ENCODE measurements around the gene KRTAP9-2.
"Not testable (repeated sequence)": the region's sequence is repeated elsewhere in the genome, so short reads cannot be mapped to it uniquely, and the experiment has no call there.

The KRTAP9-2 gene, protein sequence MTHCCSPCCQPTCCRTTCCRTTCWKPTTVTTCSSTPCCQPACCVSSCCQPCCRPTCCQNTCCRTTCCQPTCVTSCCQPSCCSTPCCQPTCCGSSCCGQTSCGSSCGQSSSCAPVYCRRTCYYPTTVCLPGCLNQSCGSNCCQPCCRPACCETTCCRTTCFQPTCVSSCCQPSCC

GRCh38 chr17:41226598-41227095 is at the start of gene KRTAP9-2:
KRTAP9-2 (plus strand) TSS chr17:41226648; CDS start chr17:41226655, 7 bp downstream.
- not testable (repeated sequence) for DNase-seq

DNA sequence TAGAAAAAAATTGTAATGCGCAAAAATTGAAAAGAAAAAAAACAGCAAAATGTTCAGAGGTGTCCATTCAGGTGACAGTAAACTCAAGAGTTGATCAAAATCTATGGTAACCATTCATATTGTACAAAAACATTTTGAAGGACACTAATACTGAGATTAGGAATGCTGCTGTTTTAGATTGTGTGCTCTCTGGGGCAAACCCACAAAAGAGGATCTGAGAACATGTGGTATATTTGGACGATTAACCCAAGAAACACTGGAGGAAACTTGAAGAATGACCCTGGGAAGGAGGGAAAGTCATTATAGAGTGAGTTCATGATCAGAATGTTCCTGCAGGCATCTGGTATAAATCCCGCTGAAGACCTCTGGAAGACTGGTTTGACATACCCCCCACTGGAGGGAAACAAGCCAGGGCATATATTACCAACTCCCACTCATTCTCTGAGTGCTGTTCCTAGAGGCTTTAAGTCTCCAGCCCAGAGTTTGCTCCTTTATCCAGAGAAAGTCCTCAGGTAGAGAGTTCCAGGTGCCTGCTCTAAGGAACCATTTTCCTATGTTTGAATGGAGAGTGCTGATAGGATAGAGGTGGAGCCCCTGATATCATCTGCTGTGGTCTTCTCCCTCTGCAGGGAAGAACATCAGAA is 49.6 kb upstream of the KRTAP9-2 start:
- no peak for DNase-seq

- DNase-seq: no peak
Observed at GRCh38 chr17:41177727-41178271, 48.6 kb upstream of the KRTAP9-2 start, which contains the start of gene KRTAP4-2. KRTAP4-2 (minus strand) TSS chr17:41178221; CDS start chr17:41178164, 57 bp downstream.

- DNase-seq: no peak
Observed at GRCh38 chr17:41178341-41178740, 48.1 kb upstream of the KRTAP9-2 start.

DNA sequence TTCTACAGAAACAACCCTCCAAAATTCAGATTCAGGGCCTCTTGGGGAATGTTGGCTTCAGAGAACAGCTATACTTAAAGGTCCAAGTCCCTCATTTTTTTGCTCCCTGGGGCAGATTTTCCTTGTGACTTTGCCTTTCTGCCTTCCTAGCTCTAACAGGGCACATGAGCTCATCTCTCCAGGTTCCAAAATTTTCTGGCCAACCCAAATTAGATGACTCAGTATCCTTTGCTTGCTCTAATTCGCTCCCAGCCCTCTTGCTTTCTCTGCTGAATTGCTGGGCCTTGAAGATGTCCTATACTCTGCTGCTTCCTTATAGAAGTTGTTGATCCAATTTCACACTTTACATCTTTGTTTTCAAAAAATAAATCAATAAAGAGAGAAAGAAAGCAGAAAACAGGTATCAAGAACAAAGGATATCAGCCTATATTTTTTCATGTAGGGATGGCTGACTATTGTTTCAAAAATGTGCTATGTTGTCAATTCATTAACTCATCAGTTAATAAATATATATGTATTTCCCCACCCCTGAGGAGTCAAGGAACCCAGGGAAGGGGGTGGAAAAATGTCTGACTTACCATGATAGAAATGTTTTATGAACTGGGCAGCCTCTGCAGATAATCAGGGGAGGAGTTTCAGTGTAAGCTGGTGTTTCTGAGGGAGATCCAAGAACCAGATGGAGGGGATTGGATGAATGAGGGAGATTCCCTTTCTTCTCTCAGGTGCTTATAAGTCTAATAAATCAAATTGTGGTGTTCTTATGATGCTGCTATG is 47.4 kb upstream of the KRTAP9-2 start:
- DNase-seq: no peak

GRCh38 chr17:41184480-41184961 is 41.9 kb upstream of the KRTAP9-2 start, which contains the start of gene KRTAP4-1:
KRTAP4-1 (minus strand) TSS chr17:41184911; CDS start chr17:41184854, 57 bp downstream.
- DNase-seq: no peak

DNA sequence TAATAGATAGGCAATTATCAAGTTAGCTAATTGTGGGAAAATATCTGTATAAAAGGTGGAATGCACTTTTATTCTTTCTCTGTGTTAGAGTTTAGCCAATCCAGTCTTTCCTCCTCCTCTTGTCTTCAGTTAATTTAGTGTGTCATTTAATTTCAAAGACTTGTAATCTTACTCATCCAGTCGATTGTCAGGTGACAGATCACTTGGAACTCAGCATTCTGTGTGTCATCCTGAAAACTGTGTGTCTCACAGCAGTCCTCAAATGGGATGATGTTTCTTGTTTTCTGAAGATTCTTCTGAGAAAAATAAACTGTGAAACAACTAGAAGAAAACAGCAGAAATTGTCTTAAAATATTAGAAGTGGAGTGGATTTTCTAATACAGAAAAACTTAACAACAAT is 41.4 kb upstream of the KRTAP9-2 start:
- no peak for DNase-seq

- DNase-seq: no peak
Observed at GRCh38 chr17:41186872-41187271, 39.6 kb upstream of the KRTAP9-2 start.

DNA sequence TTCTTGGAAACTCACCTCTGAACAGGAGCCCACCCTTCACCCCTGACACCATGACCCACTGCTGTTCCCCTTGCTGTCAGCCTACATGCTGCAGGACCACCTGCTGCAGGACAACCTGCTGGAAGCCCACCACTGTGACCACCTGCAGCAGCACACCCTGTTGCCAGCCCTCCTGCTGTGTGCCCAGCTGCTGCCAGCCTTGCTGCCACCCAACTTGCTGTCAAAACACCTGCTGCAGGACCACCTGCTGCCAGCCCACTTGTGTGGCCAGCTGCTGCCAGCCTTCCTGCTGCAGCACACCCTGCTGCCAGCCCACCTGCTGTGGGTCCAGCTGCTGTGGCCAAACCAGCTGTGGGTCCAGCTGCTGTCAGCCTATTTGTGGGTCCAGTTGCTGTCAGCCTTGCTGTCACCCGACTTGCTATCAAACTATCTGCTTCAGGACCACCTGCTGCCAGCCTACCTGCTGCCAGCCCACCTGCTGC is 36.6 kb upstream of the KRTAP9-2 start, which contains the start of gene KRTAP9-1:
Gene KRTAP9-1 (plus strand): TSS at position 51 of the 482 bp plus-strand sequence. CDS start 0 bp downstream, at position 51.
- DNase-seq: not testable (repeated sequence)

DNA sequence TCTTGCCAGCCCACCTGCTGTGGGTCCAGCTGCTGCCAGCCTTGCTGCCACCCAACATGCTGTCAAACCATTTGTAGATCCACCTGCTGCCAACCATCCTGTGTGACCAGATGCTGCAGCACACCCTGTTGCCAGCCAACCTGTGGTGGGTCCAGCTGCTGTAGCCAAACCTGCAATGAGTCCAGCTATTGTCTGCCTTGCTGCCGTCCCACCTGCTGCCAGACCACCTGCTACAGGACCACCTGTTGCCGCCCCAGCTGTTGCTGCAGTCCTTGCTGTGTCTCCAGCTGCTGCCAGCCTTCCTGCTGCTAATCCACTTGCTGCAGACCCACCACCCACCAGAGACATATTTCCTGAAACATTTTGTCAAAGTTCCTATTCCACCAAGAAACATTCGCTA is 36.1 kb upstream of the KRTAP9-2 start:
- DNase-seq: no peak

- no peak for DNase-seq
Observed at GRCh38 chr17:41196068-41196467, 30.4 kb upstream of the KRTAP9-2 start.

DNA sequence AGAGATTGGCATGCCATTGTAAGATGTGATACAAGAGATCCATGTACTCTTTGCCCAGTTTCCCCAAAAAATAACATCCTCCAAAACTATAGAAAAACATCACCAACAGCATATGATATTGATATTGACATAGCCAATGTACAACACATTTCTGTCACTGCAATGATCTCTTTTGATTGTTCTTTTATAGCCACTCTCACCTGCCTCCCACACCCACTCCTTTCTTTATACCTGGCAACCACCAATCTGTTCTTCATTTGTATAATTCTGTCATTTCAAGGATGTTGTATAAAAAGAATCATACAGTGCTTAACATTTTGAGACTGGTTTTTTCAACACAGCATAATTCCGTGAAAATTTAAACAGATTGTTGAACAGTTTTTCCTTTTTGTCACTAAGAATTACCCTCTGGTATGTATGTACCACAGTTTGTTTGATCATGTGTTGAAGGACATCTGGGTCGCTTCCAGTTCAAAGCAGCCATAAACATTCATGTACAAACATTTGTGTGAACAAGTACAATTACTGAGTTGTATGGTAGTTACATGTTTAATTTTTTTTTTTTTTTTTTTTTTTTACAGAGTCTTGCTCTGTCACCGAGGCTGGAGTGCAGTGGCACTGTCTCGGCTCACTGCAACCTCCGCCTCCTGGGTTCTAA is 26.9 kb upstream of the KRTAP9-2 start:
- DNase-seq: no peak

- no peak for DNase-seq
Observed at GRCh38 chr17:41211845-41212466, 14.5 kb upstream of the KRTAP9-2 start.

DNA sequence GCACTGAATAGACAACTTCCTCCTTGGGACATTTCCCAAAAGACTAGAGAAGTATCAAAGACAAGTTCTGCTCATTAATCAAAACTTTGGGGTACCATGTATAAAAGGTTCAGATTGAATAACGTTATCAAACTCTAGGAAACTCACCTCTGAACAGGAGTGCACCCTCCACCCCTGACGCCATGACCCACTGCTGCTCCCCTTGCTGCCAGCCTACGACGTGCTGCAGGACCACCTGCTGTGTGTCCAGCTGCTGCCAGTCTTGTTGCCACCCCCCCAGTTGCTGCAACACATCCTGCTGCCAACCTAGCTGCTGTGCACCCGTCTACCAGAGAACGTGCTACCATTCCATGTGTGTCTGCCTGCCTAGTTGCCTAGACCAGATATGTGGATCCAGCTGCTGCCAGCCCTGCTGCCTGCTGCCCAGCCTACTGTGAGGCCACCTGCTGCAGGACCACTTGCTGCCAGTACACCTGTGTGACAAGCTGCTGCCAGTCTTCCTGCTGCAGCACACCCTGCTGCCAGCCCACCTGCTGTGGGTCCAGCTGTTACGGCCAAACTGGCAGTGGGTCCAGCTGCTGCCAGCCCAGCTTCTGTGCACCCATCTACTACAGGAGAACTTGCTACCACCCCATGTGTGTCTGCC is 13.8 kb upstream of the KRTAP9-2 start:
- DNase-seq: no peak

GRCh38 chr17:41215681-41216080 is 10.8 kb upstream of the KRTAP9-2 start:
- no peak for DNase-seq

GRCh38 chr17:41223821-41224220 is 2.6 kb upstream of the KRTAP9-2 start:
- no peak for DNase-seq

DNA sequence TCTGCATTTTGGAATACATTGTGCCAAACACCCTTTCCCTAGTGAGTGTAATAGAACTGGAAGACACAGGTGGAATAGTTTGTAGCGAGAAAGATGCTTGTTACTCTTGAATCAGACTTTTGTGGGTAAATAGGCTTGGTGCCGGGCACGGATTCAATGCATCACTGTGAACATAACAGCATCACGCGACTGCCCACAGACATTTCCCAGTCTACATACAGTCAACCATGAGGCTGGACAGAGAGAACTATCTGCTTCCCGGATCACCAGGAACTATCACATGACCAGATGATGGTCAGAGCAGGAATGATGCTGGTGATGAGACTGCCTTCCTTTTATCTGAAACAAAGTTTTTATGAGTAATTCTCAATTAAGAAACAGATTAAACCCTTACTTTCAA is 397 bp upstream of the KRTAP9-2 start:
- DNase-seq: no peak

DNA sequence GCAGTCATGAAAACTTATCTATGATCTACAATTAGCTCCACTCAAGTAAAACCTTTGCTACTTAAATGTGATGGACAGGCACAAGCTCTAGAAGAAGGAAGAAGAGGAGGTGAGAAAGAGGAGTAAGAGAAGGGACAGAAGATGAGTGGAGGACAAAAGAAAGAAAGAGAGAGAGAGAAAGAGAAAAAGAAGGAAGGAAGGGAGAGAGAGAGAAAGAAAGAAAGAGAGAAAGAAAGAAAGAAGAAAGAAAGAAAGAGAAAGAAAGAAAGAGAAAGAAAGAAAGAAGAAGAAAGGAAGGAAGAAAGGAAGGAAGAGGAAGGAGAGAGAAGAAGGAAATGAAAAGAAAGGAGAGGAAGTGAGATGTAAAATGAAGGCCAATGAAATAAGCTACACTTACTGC is 3.6 kb downstream of the KRTAP9-2 start:
- DNase-seq: no peak

DNA sequence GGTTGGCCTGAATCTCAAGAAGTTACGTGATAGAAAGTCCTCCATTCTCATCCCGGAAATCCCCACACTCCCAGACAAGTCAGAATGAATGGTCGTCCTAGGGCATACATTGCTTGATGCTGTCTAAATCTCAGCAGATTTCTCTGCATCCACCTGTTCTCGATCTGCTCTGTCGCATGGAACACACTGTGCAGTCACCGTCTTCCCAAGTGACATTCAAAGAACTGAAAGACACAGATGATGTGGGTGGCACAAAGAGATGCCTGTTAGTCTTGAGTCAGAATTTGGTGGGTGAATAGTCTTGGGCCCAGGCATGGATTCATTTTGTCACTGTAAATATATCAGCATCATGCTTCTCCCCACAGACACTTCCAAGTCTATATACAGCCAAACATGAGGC is 5.3 kb downstream of the KRTAP9-2 start:
- DNase-seq: no peak

GRCh38 chr17:41232399-41233105 is 6.1 kb downstream of the KRTAP9-2 start, which contains the start of gene KRTAP9-3:
KRTAP9-3 (plus strand) TSS chr17:41232449; CDS start chr17:41232502, 53 bp downstream.
- not testable (repeated sequence) for DNase-seq
